GM19035 (cell line): ENCODE measurements around the gene WSB1.
"Not testable (repeated sequence)": the region's sequence is repeated elsewhere in the genome, so short reads cannot be mapped to it uniquely, and the experiment has no call there.

Experiments used
- ATAC-seq: cut with Tn5 transposase; IDR thresholded peaks from one replicate; pipeline ENCODE4 v1.9.1; 2021; ENCODE audit not compliant: unreplicated experiment

WSB1 gene

GRCh38 chr17:27315322-27315721, 21.4 kb downstream of the WSB1 start:
- ATAC-seq: no peak

DNA sequence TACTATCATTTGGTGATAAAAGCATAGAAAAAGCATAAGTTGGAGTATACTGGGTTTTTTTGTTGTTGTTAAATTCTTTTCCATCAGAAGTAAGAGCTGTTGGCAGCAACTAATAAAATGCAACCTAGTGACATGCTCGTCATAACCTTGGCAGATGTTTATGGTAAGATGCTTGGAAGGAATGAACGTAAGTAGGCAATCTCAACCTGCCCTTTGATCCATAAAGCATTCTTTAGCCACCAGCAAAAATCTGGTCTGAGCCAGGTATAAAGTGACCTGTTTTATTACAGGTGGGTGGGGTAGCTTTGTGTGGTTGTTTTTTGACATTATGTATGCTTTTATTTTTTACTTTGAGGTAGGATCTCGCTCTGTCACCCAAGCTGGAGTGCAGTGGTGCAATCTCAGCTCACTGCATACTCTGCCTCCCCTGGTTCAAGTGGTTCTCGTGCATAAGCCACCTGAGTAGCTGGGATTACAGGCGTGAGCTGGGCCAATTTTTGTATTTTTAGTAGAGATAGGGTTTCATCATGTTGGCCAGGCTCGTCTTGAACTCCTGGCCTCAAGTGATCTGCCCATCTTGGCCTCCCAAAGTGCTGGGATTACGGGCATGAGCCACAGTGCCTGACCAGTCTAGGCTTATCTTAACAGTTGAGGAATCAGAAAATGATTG, 22.0 kb downstream of the WSB1 start:
- ATAC-seq: no peak

DNA sequence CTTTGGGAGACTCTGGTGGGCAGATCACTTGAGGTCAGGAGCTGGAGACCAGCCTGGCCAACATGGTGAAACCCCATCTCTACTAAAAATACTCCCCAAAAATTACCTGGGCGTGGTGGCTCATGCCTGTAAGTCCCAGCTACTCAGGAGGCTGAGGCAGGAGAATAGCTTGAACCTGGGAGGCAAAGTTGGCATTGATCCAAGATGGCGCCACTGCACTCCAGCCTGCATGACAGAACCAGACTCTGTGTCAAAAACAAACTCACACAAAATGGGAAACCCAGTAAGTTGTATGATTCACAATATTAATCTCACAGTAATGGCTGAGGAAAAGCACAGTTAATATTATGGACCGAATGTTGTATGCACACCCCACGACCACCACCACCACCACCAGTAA, 24.3 kb downstream of the WSB1 start:
- no peak for ATAC-seq

- ATAC-seq: no peak
Measured at GRCh38 chr17:27318633-27319032, 24.7 kb downstream of the WSB1 start.

DNA sequence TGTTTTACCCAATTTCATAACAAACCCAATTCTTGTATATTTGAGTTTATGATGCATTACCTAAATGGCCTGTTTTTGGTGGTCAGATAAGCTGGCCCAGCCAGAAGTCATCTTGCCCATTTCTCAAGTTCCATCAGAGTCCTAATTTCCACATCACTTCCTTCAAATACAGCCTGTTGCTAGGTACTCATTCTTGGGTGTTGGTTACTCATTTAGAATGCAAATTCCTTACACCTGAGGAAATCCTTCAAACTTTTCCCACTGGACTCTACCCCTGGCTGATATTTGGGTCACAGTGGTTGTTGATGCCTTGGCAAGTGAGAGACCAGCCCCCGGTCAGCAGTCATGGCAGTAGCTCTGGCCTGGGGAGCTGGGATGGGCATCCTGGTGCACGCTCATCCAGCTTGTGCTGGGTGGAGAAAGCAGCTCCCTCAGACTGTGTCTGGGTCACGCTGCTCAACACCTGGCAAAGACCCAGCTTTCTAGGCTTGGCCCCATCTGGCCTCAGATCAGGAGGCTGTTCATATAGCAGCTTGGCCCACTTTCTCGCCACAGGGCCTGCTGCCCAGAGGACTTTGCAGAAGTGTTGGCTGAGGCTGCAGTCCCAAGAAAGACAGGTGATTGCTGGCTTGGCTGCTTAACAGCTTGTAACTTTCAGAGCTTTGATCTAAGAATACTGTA, 25.8 kb downstream of the WSB1 start:
- no peak for ATAC-seq

- no peak for ATAC-seq
Measured at GRCh38 chr17:27320222-27320560, 26.3 kb downstream of the WSB1 start.

- ATAC-seq: no peak
Measured at GRCh38 chr17:27321372-27321771, 27.5 kb downstream of the WSB1 start.

- ATAC-seq: no peak
Measured at GRCh38 chr17:27322026-27322425, 28.1 kb downstream of the WSB1 start.

GRCh38 chr17:27322690-27323508, 29.0 kb downstream of the WSB1 start:
- no peak for ATAC-seq

- ATAC-seq: no peak
Measured at GRCh38 chr17:27323538-27324215, 29.8 kb downstream of the WSB1 start.

- no peak for ATAC-seq
Measured at GRCh38 chr17:27324771-27325339, 30.9 kb downstream of the WSB1 start.

GRCh38 chr17:27326051-27326450, 32.1 kb downstream of the WSB1 start:
- ATAC-seq: no peak

GRCh38 chr17:27326585-27326984, 32.7 kb downstream of the WSB1 start:
- no peak for ATAC-seq

- ATAC-seq: no peak
Measured at GRCh38 chr17:27327397-27327796, 33.5 kb downstream of the WSB1 start.

DNA sequence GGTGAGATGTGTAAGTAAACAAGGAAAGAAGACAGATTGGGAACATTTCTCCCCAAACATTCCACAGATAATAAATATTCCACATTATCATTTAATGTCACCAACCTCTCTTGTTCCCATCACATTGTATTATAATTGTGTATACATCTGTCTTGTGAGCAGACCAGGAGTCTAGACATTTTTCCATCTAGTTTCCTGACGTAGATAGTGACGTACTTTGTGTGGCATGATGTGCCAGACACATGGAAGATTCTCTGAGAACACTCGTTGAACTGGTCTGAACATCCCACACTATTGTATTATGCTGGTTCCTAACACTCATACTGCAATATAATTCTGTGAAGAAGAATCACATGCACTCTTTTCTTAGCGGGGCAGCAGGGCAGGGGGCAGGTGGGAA, 34.0 kb downstream of the WSB1 start:
- no peak for ATAC-seq

DNA sequence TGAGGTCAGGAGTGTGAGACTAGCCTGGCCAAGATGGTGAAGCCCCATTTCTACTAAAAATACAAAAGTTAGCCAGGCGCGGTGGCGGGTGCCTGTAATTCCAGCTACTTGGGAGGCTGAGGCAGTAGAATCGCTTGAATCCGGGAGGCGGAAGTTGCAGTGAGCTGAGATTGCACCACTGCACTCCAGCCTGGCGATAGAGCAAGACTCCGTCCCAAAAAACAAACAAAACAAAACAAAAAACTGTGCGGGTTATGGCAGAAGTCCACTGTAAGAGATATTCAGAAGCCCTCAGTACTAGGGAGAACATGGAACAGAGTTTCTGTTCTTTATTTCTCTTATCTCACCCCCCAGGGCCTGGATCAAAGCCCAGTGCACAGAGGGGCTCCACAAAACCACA, 34.8 kb downstream of the WSB1 start:
- not testable (repeated sequence) for ATAC-seq

GRCh38 chr17:27329146-27329805, 35.4 kb downstream of the WSB1 start:
- no peak for ATAC-seq

GRCh38 chr17:27332047-27332393, 38.1 kb downstream of the WSB1 start:
- no peak for ATAC-seq

DNA sequence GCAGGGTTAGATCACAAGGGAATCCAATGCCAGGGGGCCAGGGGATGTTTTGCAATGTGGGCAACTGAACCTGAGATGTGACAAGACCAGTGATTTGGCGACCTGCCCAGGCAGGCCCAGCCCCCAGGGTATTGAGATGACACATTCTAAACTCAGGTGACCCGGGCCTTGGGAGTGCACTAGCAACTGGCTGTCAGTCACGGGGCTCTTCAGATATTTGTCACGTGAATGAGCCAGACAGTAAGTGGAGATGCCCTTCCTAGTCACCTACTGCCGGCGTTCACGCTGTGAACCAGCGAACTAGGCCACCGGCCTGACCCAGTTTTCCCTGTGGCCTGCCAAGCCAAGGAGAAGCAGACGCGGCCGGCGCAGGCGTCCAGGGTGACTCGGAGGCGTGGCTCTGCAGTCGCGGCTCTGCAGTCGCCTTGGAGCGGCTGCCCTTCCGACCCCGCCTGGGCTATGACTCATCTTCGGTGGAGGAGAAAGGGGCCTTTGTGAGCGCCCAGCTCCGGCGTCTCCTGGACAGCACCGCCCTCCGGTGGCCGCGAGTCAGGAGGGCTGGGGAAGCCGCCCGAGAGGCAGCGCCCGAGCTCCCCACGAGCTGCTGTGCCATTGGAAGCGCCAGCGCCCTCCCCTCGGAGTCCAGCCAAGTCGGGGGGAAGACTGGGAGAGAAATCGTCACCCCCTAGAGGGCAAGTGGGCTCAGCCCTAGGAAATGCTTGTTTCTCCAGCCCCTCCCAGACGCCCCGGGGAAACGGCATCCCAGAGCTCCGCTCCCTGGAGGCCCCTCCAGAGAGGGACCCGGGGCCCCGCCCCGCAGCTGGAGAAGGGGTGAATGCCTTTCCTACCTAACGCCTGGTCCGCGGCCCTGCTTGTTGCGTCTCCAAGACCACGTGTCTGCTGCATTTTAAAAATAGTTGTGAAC, 38.8 kb downstream of the WSB1 start:
- peak; percentile 85 for ATAC-seq
